Measurements from ENCODE around the gene TBC1D5. TPM values are rescaled to one million over a fixed set of nuclear protein-coding genes. Genes with fewer than 3 reads are reported as not detected.
A peak's percentile ranks its signal among the peaks of the same experiment; 100 is the strongest.

Gene TBC1D5
- 85.3 and 93.8 TPM in 2 replicates for total RNA-seq

DNA sequence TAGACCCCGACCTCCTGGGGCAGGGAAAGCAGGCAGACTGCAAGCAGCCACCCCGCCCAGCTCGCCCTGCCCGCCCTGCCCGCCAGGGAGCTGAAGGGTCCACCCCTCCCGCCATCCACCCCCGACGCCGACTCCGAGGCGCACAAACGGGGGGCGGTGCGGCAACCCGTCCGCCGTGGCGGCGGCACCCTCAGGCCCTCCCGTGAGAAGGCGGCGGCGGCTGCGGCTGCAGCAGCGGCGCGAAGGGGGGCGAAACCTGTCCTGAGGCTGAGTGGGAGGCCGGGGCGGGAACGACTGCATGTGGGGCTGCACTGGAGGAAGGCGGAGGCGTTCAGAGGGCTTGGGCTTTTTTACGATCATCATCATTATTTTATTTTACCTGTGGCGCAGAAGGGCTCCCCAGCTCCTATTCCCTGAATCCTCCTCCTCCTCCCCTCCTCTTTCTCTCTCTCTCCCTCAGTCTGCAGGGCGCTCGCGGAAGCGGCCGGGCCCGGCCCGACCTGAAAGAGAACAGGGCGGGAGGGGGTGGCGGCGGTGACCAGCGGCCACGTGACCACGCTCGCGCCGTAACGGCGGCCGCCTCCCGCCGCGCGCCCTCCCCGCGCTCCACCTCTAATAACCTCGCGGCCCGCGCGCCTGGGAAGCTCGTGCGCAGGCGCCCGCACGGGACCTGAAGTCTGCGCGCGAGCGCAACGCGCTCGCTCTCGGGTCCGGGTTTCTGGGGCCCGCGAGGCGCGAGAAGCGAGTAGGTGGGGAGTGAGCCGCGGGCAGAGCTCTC is at the start of gene TBC1D5:
TBC1D5 (minus strand) TSS at position 530 of the 778 bp plus-strand sequence. CDS start 234,061 bp downstream, outside the sequence.

Small RNAs within 50 kb of the gene (small RNA-seq; reads per million reads assigned to genes)
- gene AC104451.1 (not detected), gene RNU7-10P (1.2 reads per million, percentile 65 among the genes with 10 or more reads in this experiment)

All from vein endothelial cell (primary cell).